HEK293 (cell line): ENCODE data around the gene OR10H4.

Experiments used
- CTCF ChIA-PET: fragments of 350-600 bp; formaldehyde crosslinking; extraction: SDS; loops from one replicate; lab custom pipeline; 2021; ENCODE audit warnings: antibody characterized with exemption; lab: Yijun Ruan, JAX
- POLR2A ChIA-PET: fragments of 300-600 bp; formaldehyde crosslinking; extraction: SDS; loops from one replicate; lab custom pipeline; 2020; ENCODE audit warnings: antibody characterized with exemption, inconsistent platforms; lab: Yijun Ruan, JAX
- H3K27ac ChIP-seq: fragments of 200-500 bp; sonication (Bioruptor generic); 2 replicates; pipeline ENCODE4 v1.5.1; 2014; ENCODE audit warnings: low read depth, low read length, control low read depth, inconsistent platforms; ENCODE audit errors: extremely low read depth
- H3K36me3 ChIP-seq, 2 experiments: fragments of 200-500 bp in 1 of 2; sonication (Bioruptor generic) in 1 of 2; 1 replicate in 1 of 2; 2 replicates in 1 of 2; pipeline ENCODE4 v1.5.1; 2014 to 2017; ENCODE audit warnings: inconsistent platforms in 2 of 2, low read length in 2 of 2; ENCODE audit not compliant: control insufficient read depth in 2 of 2, insufficient read depth in 1 of 2
- H3K4me1 ChIP-seq: fragments of 200-500 bp; sonication (Bioruptor generic); 2 replicates; pipeline ENCODE4 v1.5.1; 2014; ENCODE audit warnings: mild to moderate bottlenecking, low read length, inconsistent platforms; ENCODE audit not compliant: control insufficient read depth, insufficient read depth
- H3K4me3 ChIP-seq: 2 replicates; pipeline ENCODE4 v1.5.1; 2011; ENCODE audit warnings: low read depth, mild to moderate bottlenecking, control low read depth, low read length, moderate library complexity
- H3K9me3 ChIP-seq: fragments of 200-500 bp; sonication (Bioruptor generic); 2 replicates; pipeline ENCODE4 v1.5.1; 2014; ENCODE audit warnings: low read depth, low read length, inconsistent platforms; ENCODE audit not compliant: control insufficient read depth, insufficient read depth
- FEZF1 ChIP-seq: fragments of 450-650 bp; formaldehyde crosslinking; IDR thresholded peaks from 2 replicates; pipeline ENCODE4 v1.5.1; 2016; ENCODE audit warnings: missing biosample characterization, missing genetic modification characterization
- KLF7 ChIP-seq: fragments of 450-650 bp; formaldehyde crosslinking; IDR thresholded peaks from 2 replicates; pipeline ENCODE4 v1.5.1; 2016; ENCODE audit warnings: missing biosample characterization, missing genetic modification characterization, borderline replicate concordance
- KLF9 ChIP-seq: fragments of 450-650 bp; formaldehyde crosslinking; IDR thresholded peaks from 2 replicates; pipeline ENCODE4 v1.5.1; 2016; ENCODE audit warnings: missing biosample characterization, missing genetic modification characterization, low read depth
- RBAK ChIP-seq: fragments of 450-650 bp; formaldehyde crosslinking; IDR thresholded peaks from 2 replicates; pipeline ENCODE4 v1.5.1; 2016; ENCODE audit warnings: missing biosample characterization, missing genetic modification characterization
- SETDB1 ChIP-seq: IDR thresholded peaks from one replicate; pipeline ENCODE4 v1.6.1; 2017; ENCODE audit warnings: mild to moderate bottlenecking, low read length, moderate library complexity, mixed read lengths; ENCODE audit not compliant: insufficient read length
- ZBTB8A ChIP-seq: fragments of 450-650 bp; formaldehyde crosslinking; IDR thresholded peaks from 2 replicates; pipeline ENCODE4 v1.5.1; 2016; ENCODE audit warnings: missing biosample characterization, missing genetic modification characterization
- ZNF10 ChIP-seq: fragments of 450-650 bp; formaldehyde crosslinking; IDR thresholded peaks from 2 replicates; pipeline ENCODE4 v1.5.1; 2017; ENCODE audit warnings: missing biosample characterization, missing genetic modification characterization
- ZNF175 ChIP-seq: fragments of 450-650 bp; formaldehyde crosslinking; IDR thresholded peaks from 2 replicates; pipeline ENCODE4 v1.5.1; 2016; ENCODE audit warnings: missing biosample characterization, missing genetic modification characterization
- ZNF19 ChIP-seq: fragments of 450-650 bp; formaldehyde crosslinking; IDR thresholded peaks from 2 replicates; pipeline ENCODE4; 2016; ENCODE audit warnings: missing biosample characterization, missing genetic modification characterization, low read depth
- ZNF2 ChIP-seq: fragments of 450-650 bp; formaldehyde crosslinking; IDR thresholded peaks from 2 replicates; pipeline ENCODE4 v1.5.1; 2016; ENCODE audit warnings: missing biosample characterization, missing genetic modification characterization
- ZNF404 ChIP-seq: fragments of 450-650 bp; formaldehyde crosslinking; IDR thresholded peaks from 2 replicates; pipeline ENCODE4 v1.5.1; 2017; ENCODE audit warnings: missing biosample characterization, missing genetic modification characterization
- ZNF626 ChIP-seq: fragments of 450-650 bp; sonication (Bioruptor Pico); formaldehyde crosslinking; IDR thresholded peaks from 2 replicates; pipeline ENCODE4 v1.5.1; 2018; ENCODE audit warnings: missing biosample characterization, missing genetic modification characterization, inconsistent platforms
- ZNF654 ChIP-seq: fragments of 450-650 bp; formaldehyde crosslinking; IDR thresholded peaks from 2 replicates; pipeline ENCODE4 v1.5.1; 2016; ENCODE audit warnings: low read depth, missing biosample characterization, missing genetic modification characterization
- TF ChIP-seq, protein P1 (sequence below): fragments of 450-650 bp; formaldehyde crosslinking; IDR thresholded peaks from 2 replicates; pipeline ENCODE4 v1.5.1; 2016; ENCODE audit warnings: missing biosample characterization, missing genetic modification characterization
- TF ChIP-seq, protein P2 (sequence below): fragments of 450-650 bp; formaldehyde crosslinking; IDR thresholded peaks from 2 replicates; pipeline ENCODE4 v1.5.1; 2016; ENCODE audit warnings: missing biosample characterization, missing genetic modification characterization
- TF ChIP-seq, protein P3 (sequence below): fragments of 450-650 bp; formaldehyde crosslinking; IDR thresholded peaks from 2 replicates; pipeline ENCODE4 v1.5.1; 2016; ENCODE audit warnings: missing biosample characterization, missing genetic modification characterization
- TF ChIP-seq, protein P4 (sequence below): fragments of 450-650 bp; formaldehyde crosslinking; IDR thresholded peaks from 2 replicates; pipeline ENCODE4 v1.5.1; 2017; ENCODE audit warnings: missing biosample characterization, missing genetic modification characterization

The OR10H4 gene

DNA sequence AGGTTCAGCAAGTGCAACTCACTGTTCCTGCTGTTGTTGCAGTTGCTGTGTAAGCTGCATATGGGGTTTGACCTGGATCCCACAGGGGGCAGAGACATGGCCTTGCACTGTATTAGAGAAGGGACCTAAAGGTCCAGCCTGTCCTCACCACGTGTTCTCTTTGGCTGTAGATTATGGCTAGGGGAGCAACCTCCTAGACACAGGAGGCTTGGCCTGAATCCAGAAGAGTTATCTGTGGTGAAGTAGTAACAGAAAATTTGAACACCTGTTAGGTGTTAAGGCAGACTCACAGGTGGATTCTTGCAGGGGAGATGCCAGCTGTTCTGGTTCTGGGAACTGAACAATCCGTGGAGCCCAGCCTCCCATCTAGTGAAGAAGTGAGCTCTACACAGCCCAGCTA lies 11.0 kb upstream of the OR10H4 start:
- CTCF ChIA-PET: no interaction called here
- no peak for TF ChIP-seq ZNF626 (tag by site-specific recombination)
- TF ChIP-seq KLF7: no peak
- TF ChIP-seq ZNF19 (tag by site-specific recombination): no peak
- TF ChIP-seq, protein P1, sequence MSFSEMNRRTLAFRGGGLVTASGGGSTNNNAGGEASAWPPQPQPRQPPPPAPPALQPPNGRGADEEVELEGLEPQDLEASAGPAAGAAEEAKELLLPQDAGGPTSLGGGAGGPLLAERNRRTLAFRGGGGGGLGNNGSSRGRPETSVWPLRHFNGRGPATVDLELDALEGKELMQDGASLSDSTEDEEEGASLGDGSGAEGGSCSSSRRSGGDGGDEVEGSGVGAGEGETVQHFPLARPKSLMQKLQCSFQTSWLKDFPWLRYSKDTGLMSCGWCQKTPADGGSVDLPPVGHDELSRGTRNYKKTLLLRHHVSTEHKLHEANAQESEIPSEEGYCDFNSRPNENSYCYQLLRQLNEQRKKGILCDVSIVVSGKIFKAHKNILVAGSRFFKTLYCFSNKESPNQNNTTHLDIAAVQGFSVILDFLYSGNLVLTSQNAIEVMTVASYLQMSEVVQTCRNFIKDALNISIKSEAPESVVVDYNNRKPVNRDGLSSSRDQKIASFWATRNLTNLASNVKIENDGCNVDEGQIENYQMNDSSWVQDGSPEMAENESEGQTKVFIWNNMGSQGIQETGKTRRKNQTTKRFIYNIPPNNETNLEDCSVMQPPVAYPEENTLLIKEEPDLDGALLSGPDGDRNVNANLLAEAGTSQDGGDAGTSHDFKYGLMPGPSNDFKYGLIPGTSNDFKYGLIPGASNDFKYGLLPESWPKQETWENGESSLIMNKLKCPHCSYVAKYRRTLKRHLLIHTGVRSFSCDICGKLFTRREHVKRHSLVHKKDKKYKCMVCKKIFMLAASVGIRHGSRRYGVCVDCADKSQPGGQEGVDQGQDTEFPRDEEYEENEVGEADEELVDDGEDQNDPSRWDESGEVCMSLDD: no peak
- no peaks in the 10 kb centered on the region for H3K4me1 ChIP-seq
- H3K27ac ChIP-seq: no peak overlapping the region
- H3K36me3 ChIP-seq: no peaks in the 10 kb centered on the region
- POLR2A ChIA-PET: no interaction called here
- H3K9me3 ChIP-seq: no peaks in the 10 kb centered on the region
- no peak overlapping the region for H3K4me3 ChIP-seq

DNA sequence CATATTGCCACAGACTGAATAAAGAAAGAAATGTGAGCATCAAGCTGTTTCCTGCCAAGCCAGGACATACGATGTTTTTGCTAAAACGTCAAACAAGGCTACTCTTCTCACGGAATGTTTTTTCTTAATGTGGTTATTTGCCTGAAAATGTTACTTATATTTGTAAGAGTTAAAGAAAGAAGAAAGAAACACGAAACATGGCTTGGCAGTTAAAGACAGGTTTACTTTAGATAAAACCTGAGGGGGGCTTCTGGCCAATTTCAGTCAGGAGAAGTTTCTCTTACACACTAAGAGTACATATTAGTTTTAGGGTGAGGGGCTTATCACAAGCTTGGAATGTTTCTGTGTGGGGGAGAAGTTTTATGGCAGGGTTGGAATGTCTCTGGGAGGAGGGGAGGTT lies 4.4 kb upstream of the OR10H4 start:
- CTCF ChIA-PET: no interaction called here
- Histone ChIP-seq H3K27ac (no peak overlapping the region), H3K9me3 (no peaks in the 10 kb centered on the region), H3K4me3 (no peak overlapping the region), H3K36me3 (no peaks in the 10 kb centered on the region), H3K4me1 (no peaks in the 10 kb centered on the region)
- POLR2A ChIA-PET: no interaction called here
- TF ChIP-seq, protein P2, sequence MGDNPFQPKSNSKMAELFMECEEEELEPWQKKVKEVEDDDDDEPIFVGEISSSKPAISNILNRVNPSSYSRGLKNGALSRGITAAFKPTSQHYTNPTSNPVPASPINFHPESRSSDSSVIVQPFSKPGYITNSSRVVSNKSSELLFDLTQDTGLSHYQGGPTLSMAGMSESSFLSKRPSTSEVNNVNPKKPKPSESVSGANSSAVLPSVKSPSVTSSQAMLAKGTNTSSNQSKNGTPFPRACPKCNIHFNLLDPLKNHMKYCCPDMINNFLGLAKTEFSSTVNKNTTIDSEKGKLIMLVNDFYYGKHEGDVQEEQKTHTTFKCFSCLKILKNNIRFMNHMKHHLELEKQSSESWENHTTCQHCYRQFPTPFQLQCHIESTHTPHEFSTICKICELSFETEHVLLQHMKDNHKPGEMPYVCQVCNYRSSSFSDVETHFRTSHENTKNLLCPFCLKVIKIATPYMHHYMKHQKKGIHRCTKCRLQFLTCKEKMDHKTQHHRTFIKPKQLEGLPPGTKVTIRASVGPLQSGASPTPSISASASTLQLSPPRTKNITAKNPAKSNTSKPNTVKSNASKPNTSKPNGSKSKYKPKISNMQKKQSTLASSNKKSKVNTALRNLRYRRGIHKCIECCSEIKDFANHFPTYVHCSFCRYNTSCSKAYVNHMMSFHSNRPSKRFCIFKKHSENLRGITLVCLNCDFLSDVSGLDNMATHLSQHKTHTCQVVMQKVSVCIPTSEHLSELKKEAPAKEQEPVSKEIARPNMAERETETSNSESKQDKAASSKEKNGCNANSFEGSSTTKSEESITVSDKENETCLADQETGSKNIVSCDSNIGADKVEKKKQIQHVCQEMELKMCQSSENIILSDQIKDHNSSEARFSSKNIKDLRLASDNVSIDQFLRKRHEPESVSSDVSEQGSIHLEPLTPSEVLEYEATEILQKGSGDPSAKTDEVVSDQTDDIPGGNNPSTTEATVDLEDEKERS (tag by site-specific recombination): no peak
- TF ChIP-seq RBAK (no peak), ZBTB8A (no peak), SETDB1 (peak; percentile 46), KLF9 (tag by site-specific recombination) (no peak), ZNF654 (no peak), ZNF2 (tag by site-specific recombination) (no peak), ZNF175 (no peak)
- TF ChIP-seq, protein P3, sequence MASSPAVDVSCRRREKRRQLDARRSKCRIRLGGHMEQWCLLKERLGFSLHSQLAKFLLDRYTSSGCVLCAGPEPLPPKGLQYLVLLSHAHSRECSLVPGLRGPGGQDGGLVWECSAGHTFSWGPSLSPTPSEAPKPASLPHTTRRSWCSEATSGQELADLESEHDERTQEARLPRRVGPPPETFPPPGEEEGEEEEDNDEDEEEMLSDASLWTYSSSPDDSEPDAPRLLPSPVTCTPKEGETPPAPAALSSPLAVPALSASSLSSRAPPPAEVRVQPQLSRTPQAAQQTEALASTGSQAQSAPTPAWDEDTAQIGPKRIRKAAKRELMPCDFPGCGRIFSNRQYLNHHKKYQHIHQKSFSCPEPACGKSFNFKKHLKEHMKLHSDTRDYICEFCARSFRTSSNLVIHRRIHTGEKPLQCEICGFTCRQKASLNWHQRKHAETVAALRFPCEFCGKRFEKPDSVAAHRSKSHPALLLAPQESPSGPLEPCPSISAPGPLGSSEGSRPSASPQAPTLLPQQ (tag by site-specific recombination): no peak

DNA sequence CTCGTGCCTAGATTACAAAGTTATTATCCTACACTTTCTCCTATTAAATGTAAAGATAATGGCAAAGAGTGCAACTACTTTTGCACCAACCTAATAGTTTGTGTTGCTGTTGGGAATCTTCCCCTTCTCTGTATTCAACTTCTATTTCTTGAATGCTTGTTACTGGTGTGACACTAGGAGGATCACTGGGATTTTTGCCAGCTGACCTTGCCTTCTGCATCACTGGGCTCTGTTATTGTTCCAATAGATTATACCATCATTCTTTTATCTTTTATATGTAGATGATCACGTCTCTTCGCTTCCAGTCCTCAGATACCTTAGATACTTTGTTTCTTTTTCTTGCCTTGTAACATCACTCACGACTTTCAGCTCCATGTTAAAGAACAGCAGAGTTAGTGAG lies 3.5 kb upstream of the OR10H4 start:
- Histone ChIP-seq H3K27ac (no peak overlapping the region), H3K9me3 (no peaks in the 10 kb centered on the region), H3K4me3 (no peak overlapping the region), H3K36me3 (no peaks in the 10 kb centered on the region), H3K4me1 (no peaks in the 10 kb centered on the region)
- ChIA-PET CTCF (interaction anchor here (0.6 kb wide), 1 partner anchor 1521 kb away, joined by 3 read pairs; no protein-coding TSS in a partner anchor), POLR2A (no interaction called here)
- TF ChIP-seq ZNF404: no peak
- no peak for TF ChIP-seq ZBTB8A
- TF ChIP-seq, protein P4, sequence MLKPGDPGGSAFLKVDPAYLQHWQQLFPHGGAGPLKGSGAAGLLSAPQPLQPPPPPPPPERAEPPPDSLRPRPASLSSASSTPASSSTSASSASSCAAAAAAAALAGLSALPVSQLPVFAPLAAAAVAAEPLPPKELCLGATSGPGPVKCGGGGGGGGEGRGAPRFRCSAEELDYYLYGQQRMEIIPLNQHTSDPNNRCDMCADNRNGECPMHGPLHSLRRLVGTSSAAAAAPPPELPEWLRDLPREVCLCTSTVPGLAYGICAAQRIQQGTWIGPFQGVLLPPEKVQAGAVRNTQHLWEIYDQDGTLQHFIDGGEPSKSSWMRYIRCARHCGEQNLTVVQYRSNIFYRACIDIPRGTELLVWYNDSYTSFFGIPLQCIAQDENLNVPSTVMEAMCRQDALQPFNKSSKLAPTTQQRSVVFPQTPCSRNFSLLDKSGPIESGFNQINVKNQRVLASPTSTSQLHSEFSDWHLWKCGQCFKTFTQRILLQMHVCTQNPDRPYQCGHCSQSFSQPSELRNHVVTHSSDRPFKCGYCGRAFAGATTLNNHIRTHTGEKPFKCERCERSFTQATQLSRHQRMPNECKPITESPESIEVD (tag by site-specific recombination): no peak
- no peak for TF ChIP-seq ZNF10 (tag by site-specific recombination)
- TF ChIP-seq FEZF1 (tag by site-specific recombination): no peak
